ENCODE results near the gene MEGF9.

- TF ChIP-seq CTCF (conservative IDR thresholded peaks at IDR 0.05; ENCODE audit: low read length) (no peak), EZH2phosphoT487 (IDR thresholded peaks at IDR 0.05; ENCODE audit: borderline replicate concordance, low read depth, low read length) (no peak)
Observed at GRCh38 chr9:120668399-120668798, 45.9 kb downstream of the MEGF9 start.

Data from OCI-LY7 (cell line).